Cerebellar nuclear complex (tissue), 1 donor: ENCODE data around the gene IFITM10.

ENCODE experiments used
- DNase-seq, 2 experiments: peaks; one replicate each; lab custom pipeline; 2025; lab: John Stamatoyannopoulos, UW

The IFITM10 gene

GRCh38 chr11:1740786-1741530 is 9.4 kb downstream of the IFITM10 start:
- DNase-seq: no peak

GRCh38 chr11:1739576-1739975 is 10.8 kb downstream of the IFITM10 start:
- DNase-seq: no peak

- DNase-seq: no peak
These were observed 12.0 kb downstream of the IFITM10 start for GRCh38 chr11:1738380-1738779.

- no peak for DNase-seq
These were observed 13.2 kb downstream of the IFITM10 start for GRCh38 chr11:1737080-1737757.

GRCh38 chr11:1736447-1736992 is 13.9 kb downstream of the IFITM10 start:
- no peak for DNase-seq

- no peak for DNase-seq
These were observed 15.1 kb downstream of the IFITM10 start for GRCh38 chr11:1735271-1735670.

GRCh38 chr11:1734641-1735081 is 15.7 kb downstream of the IFITM10 start:
- DNase-seq: no peak

GRCh38 chr11:1733716-1734640 is 16.4 kb downstream of the IFITM10 start:
- no peak for DNase-seq

- no peak for DNase-seq
These were observed 17.2 kb downstream of the IFITM10 start for GRCh38 chr11:1733009-1733715.

- DNase-seq: no peak
These were observed 17.9 kb downstream of the IFITM10 start for GRCh38 chr11:1732418-1733008.

GRCh38 chr11:1731451-1732059 is 18.8 kb downstream of the IFITM10 start:
- no peak for DNase-seq

- DNase-seq: no peak
These were observed 20.3 kb downstream of the IFITM10 start for GRCh38 chr11:1730059-1730629.

- no peak for DNase-seq
These were observed 20.7 kb downstream of the IFITM10 start for GRCh38 chr11:1729692-1730011.

GRCh38 chr11:1728931-1729691 is 21.3 kb downstream of the IFITM10 start:
- DNase-seq: no peak

- DNase-seq: no peak
These were observed 22.1 kb downstream of the IFITM10 start for GRCh38 chr11:1728301-1728700.

GRCh38 chr11:1727861-1728260 is 22.5 kb downstream of the IFITM10 start:
- no peak for DNase-seq

- no peak for DNase-seq
These were observed 23.2 kb downstream of the IFITM10 start for GRCh38 chr11:1727096-1727690.

- DNase-seq: no peak
These were observed 30.6 kb downstream of the IFITM10 start for GRCh38 chr11:1719781-1720180.

GRCh38 chr11:1718326-1718725 is 32.1 kb downstream of the IFITM10 start:
- DNase-seq: no peak
